GM23338 (cell line): ENCODE data around the gene TRIML2. TPM values are rescaled to one million over a fixed set of nuclear protein-coding genes. Genes with fewer than 3 reads are reported as not detected.
"Not testable (repeated sequence)": the region's sequence is repeated elsewhere in the genome, so short reads cannot be mapped to it uniquely, and the experiment has no call there.

Source experiments
- ATAC-seq: fragments of 200-7000 bp; cut with Tn5 transposase; 3 replicates; pipeline ENCODE4 v1.9.1; 2020
- DNase-seq: peaks from one replicate; pipeline ENCODE4 v3.0.0-alpha.2; 2015; ENCODE audit warnings: low spot score
- H2AFZ ChIP-seq: fragments of 200-600 bp; sonication (generic); 2 replicates; pipeline ENCODE4 v1.8.0; 2016; ENCODE audit warnings: antibody characterized with exemption, mild to moderate bottlenecking, moderate library complexity
- H3F3A ChIP-seq: fragments of 200-600 bp; sonication (generic); replicated peaks from 2 replicates; pipeline ENCODE4 v1.8.0; 2017; ENCODE audit warnings: antibody characterized with exemption, mixed run types, low read depth
- H3K27ac ChIP-seq: fragments of 200-600 bp; sonication (generic); 2 replicates; pipeline ENCODE4 v1.6.1; 2016; ENCODE audit warnings: low read depth
- H3K27me3 ChIP-seq: fragments of 200-600 bp; sonication (generic); 2 replicates; pipeline ENCODE4 v1.8.0; 2016; ENCODE audit warnings: mild to moderate bottlenecking, mixed run types, moderate library complexity; ENCODE audit not compliant: insufficient read depth
- H3K36me3 ChIP-seq: fragments of 200-600 bp; sonication (generic); 2 replicates; pipeline ENCODE4 v1.8.0; 2016; ENCODE audit warnings: mild to moderate bottlenecking; ENCODE audit not compliant: insufficient read depth
- H3K4me1 ChIP-seq: fragments of 200-600 bp; sonication (generic); 2 replicates; pipeline ENCODE4 v1.8.0; 2016; ENCODE audit warnings: mild to moderate bottlenecking, moderate library complexity; ENCODE audit not compliant: insufficient read depth
- H3K4me2 ChIP-seq: fragments of 200-600 bp; sonication (generic); 2 replicates; pipeline ENCODE4 v1.7.1; 2017; ENCODE audit warnings: mixed run types
- H3K4me3 ChIP-seq: fragments of 200-600 bp; sonication (generic); 2 replicates; pipeline ENCODE4 v1.6.1; 2016; ENCODE audit warnings: mixed run types
- H3K79me2 ChIP-seq: fragments of 200-600 bp; sonication (generic); replicated peaks from 2 replicates; pipeline ENCODE4 v1.8.0; 2017; ENCODE audit warnings: mild to moderate bottlenecking; ENCODE audit not compliant: insufficient read depth
- H3K9me2 ChIP-seq: fragments of 200-600 bp; sonication (generic); 2 replicates; pipeline ENCODE4 v1.8.0; 2017; ENCODE audit not compliant: insufficient read depth
- H4K20me1 ChIP-seq: fragments of 200-600 bp; sonication (generic); replicated peaks from 2 replicates; pipeline ENCODE4 v1.8.0; 2017; ENCODE audit warnings: mild to moderate bottlenecking; ENCODE audit not compliant: insufficient read depth
- H3K27ac Mint-ChIP-seq: 2 replicates; pipeline ENCODE4 v1.8.0; 2020; ENCODE audit warnings: inconsistent platforms, mild to moderate bottlenecking, moderate library complexity, mixed read lengths
- H3K27me3 Mint-ChIP-seq: 3 replicates; pipeline ENCODE4 v1.8.0; 2022; ENCODE audit warnings: low read depth, mild to moderate bottlenecking, moderate library complexity, mixed read lengths, inconsistent platforms; ENCODE audit not compliant: insufficient read depth, poor library complexity
- H3K36me3 Mint-ChIP-seq: 3 replicates; pipeline ENCODE4 v1.8.0; 2021; ENCODE audit warnings: low read depth, mild to moderate bottlenecking, inconsistent platforms, moderate library complexity, mixed read lengths
- H3K4me1 Mint-ChIP-seq: 3 replicates; pipeline ENCODE4 v1.8.0; 2020; ENCODE audit warnings: mild to moderate bottlenecking, inconsistent platforms, mixed read lengths
- H3K4me3 Mint-ChIP-seq: 3 replicates; pipeline ENCODE4 v1.8.0; 2021; ENCODE audit warnings: moderate library complexity, mild to moderate bottlenecking, inconsistent platforms, mixed read lengths
- H3K9me3 Mint-ChIP-seq: 3 replicates; pipeline ENCODE4 v1.8.0; 2020; ENCODE audit warnings: moderate library complexity, mild to moderate bottlenecking, inconsistent platforms, mixed read lengths
- CREB1 ChIP-seq: fragments of 250-450 bp; sonication (Bioruptor Pico); IDR thresholded peaks from 2 replicates; pipeline ENCODE4 v1.5.0; 2020; ENCODE audit warnings: low read depth, mild to moderate bottlenecking, moderate library complexity
- EZH2phosphoT487 ChIP-seq: fragments of 200-600 bp; sonication (generic); IDR thresholded peaks from one replicate; pipeline ENCODE4 v1.8.1; 2018; ENCODE audit warnings: antibody characterized with exemption; ENCODE audit not compliant: unreplicated experiment
- JUNB ChIP-seq: IDR thresholded peaks from one replicate; pipeline ENCODE4 v1.6.1; 2016; ENCODE audit warnings: antibody characterized with exemption; ENCODE audit not compliant: unreplicated experiment
- NANOG ChIP-seq: IDR thresholded peaks from 2 replicates; pipeline ENCODE4 v1.6.1; 2016; ENCODE audit warnings: antibody characterized with exemption, borderline replicate concordance
- POLR2AphosphoS5 ChIP-seq: IDR thresholded peaks from 2 replicates; pipeline ENCODE4 v1.6.1; 2016; ENCODE audit warnings: antibody characterized with exemption, low read depth
- ZNF114 ChIP-seq: fragments of 250-450 bp; sonication (Bioruptor Pico); IDR thresholded peaks from 2 replicates; pipeline ENCODE4 v1.5.0; 2020; ENCODE audit warnings: mild to moderate bottlenecking, moderate library complexity
- ZNF331 ChIP-seq: fragments of 250-450 bp; sonication (Bioruptor Pico); IDR thresholded peaks from 2 replicates; pipeline ENCODE4 v1.5.0; 2020; ENCODE audit warnings: low read depth, mild to moderate bottlenecking, moderate library complexity
- polyA plus RNA-seq: library from polyadenylated mRNA; unstranded; fragments of >200 nt; fragmentation: Nextera tagmentation; extraction: Ambion mirVana; gene quantifications from 2 replicates; pipeline ENCODE4 v1.2.1, GENCODE V29; 2016
- total RNA-seq: library from RNA; depleted of rRNA; stranded (reverse); fragments of >200 nt; shearing (Covaris generic); gene quantifications from 2 replicates; pipeline ENCODE4 v1.2.3, GENCODE V29; 2014
- TF ChIP-seq, protein P1 (sequence below), 2 experiments: fragments of 200-600 bp in 1 of 2; sonication (generic) in 1 of 2; conservative IDR thresholded peaks; 2 replicates each; pipeline versions ENCODE4 v1.5.1 to v1.6.1; 2016 to 2017; ENCODE audit warnings: antibody characterized with exemption in 2 of 2, low read depth in 2 of 2, mild to moderate bottlenecking in 2 of 2, moderate library complexity in 1 of 2
- TF ChIP-seq, protein P2 (sequence below): fragments of 250-450 bp; sonication (Bioruptor Pico); IDR thresholded peaks from 2 replicates; pipeline ENCODE4 v1.5.0; 2020; ENCODE audit warnings: mild to moderate bottlenecking, moderate library complexity
- TF ChIP-seq, protein P3 (sequence below): IDR thresholded peaks from 2 replicates; pipeline ENCODE4 v1.6.1; 2016; ENCODE audit warnings: antibody characterized with exemption

The TRIML2 gene
- total and polyA plus RNA-seq, 2 experiments from 2014 or later: 57.8 to 77.9 TPM

DNA sequence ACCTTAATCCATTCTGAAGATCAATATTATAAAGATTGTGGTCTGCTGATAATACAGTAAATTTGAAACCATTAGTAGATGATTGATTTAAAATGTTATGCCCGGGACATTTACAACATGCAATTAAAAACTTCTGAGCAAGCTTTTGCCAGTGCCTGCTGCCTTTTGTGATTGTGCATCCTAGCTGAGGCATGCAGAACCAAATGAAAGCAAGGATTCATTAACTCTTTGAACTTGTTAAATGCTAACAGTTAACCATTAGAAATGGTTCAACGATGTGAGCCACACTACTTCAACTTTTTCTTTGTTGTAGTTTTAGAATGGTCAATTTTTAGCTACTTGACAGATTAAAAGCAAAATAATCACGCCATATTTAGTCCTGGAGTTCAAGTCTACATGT lies 62.7 kb downstream of the TRIML2 start:
- H3K79me2 ChIP-seq: no peaks in the 10 kb centered on the region
- Mint-ChIP-seq H3K27ac (no peak overlapping the region), H3K4me1 (peaks cover 6% of the 10 kb centered on the region; the same call in 1 of the 3 replicates), H3K4me3 (no peak overlapping the region), H3K9me3 (no peaks in the 10 kb centered on the region; the same call in 2 of the 3 replicates), H3K27me3 (peaks cover 5% of the 10 kb centered on the region), H3K36me3 (0 out of 3 replicates have a peak, but pooled peaks cover 2% of the 10 kb centered on the region)
- H4K20me1 ChIP-seq: no peaks in the 10 kb centered on the region
- no peak overlapping the region for H3K4me3 ChIP-seq
- TF ChIP-seq CREB1 (CRISPR knock-in tag) (no peak), NANOG (no peak), ZNF331 (no peak), JUNB (no peak), EZH2phosphoT487 (no peak), ZNF114 (CRISPR knock-in tag) (no peak), POLR2AphosphoS5 (no peak)
- TF ChIP-seq, protein P1, sequence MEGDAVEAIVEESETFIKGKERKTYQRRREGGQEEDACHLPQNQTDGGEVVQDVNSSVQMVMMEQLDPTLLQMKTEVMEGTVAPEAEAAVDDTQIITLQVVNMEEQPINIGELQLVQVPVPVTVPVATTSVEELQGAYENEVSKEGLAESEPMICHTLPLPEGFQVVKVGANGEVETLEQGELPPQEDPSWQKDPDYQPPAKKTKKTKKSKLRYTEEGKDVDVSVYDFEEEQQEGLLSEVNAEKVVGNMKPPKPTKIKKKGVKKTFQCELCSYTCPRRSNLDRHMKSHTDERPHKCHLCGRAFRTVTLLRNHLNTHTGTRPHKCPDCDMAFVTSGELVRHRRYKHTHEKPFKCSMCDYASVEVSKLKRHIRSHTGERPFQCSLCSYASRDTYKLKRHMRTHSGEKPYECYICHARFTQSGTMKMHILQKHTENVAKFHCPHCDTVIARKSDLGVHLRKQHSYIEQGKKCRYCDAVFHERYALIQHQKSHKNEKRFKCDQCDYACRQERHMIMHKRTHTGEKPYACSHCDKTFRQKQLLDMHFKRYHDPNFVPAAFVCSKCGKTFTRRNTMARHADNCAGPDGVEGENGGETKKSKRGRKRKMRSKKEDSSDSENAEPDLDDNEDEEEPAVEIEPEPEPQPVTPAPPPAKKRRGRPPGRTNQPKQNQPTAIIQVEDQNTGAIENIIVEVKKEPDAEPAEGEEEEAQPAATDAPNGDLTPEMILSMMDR (conservative IDR thresholded peaks at IDR 0.05; ENCODE audit: low read depth in 2 of 2): no peak
- TF ChIP-seq, protein P2, sequence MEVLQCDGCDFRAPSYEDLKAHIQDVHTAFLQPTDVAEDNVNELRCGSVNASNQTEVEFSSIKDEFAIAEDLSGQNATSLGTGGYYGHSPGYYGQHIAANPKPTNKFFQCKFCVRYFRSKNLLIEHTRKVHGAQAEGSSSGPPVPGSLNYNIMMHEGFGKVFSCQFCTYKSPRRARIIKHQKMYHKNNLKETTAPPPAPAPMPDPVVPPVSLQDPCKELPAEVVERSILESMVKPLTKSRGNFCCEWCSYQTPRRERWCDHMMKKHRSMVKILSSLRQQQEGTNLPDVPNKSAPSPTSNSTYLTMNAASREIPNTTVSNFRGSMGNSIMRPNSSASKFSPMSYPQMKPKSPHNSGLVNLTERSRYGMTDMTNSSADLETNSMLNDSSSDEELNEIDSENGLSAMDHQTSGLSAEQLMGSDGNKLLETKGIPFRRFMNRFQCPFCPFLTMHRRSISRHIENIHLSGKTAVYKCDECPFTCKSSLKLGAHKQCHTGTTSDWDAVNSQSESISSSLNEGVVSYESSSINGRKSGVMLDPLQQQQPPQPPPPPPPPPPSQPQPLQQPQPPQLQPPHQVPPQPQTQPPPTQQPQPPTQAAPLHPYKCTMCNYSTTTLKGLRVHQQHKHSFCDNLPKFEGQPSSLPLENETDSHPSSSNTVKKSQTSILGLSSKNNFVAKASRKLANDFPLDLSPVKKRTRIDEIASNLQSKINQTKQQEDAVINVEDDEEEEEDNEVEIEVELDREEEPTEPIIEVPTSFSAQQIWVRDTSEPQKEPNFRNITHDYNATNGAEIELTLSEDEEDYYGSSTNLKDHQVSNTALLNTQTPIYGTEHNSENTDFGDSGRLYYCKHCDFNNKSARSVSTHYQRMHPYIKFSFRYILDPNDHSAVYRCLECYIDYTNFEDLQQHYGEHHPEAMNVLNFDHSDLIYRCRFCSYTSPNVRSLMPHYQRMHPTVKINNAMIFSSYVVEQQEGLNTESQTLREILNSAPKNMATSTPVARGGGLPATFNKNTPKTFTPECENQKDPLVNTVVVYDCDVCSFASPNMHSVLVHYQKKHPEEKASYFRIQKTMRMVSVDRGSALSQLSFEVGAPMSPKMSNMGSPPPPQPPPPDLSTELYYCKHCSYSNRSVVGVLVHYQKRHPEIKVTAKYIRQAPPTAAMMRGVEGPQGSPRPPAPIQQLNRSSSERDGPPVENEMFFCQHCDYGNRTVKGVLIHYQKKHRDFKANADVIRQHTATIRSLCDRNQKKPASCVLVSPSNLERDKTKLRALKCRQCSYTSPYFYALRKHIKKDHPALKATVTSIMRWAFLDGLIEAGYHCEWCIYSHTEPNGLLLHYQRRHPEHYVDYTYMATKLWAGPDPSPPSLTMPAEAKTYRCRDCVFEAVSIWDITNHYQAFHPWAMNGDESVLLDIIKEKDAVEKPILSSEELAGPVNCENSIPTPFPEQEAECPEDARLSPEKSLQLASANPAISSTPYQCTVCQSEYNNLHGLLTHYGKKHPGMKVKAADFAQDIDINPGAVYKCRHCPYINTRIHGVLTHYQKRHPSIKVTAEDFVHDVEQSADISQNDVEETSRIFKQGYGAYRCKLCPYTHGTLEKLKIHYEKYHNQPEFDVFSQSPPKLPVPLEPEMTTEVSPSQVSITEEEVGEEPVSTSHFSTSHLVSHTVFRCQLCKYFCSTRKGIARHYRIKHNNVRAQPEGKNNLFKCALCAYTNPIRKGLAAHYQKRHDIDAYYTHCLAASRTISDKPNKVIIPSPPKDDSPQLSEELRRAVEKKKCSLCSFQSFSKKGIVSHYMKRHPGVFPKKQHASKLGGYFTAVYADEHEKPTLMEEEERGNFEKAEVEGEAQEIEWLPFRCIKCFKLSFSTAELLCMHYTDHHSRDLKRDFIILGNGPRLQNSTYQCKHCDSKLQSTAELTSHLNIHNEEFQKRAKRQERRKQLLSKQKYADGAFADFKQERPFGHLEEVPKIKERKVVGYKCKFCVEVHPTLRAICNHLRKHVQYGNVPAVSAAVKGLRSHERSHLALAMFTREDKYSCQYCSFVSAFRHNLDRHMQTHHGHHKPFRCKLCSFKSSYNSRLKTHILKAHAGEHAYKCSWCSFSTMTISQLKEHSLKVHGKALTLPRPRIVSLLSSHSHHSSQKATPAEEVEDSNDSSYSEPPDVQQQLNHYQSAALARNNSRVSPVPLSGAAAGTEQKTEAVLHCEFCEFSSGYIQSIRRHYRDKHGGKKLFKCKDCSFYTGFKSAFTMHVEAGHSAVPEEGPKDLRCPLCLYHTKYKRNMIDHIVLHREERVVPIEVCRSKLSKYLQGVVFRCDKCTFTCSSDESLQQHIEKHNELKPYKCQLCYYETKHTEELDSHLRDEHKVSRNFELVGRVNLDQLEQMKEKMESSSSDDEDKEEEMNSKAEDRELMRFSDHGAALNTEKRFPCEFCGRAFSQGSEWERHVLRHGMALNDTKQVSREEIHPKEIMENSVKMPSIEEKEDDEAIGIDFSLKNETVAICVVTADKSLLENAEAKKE (CRISPR knock-in tag): no peak
- TF ChIP-seq, protein P3, sequence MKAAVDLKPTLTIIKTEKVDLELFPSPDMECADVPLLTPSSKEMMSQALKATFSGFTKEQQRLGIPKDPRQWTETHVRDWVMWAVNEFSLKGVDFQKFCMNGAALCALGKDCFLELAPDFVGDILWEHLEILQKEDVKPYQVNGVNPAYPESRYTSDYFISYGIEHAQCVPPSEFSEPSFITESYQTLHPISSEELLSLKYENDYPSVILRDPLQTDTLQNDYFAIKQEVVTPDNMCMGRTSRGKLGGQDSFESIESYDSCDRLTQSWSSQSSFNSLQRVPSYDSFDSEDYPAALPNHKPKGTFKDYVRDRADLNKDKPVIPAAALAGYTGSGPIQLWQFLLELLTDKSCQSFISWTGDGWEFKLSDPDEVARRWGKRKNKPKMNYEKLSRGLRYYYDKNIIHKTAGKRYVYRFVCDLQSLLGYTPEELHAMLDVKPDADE: no peak
- no peaks in the 10 kb centered on the region for H3F3A ChIP-seq
- no peaks in the 10 kb centered on the region for H3K4me1 ChIP-seq
- ATAC-seq: no peak
- H3K27me3 ChIP-seq: no peaks in the 10 kb centered on the region
- no peak for DNase-seq
- no peak overlapping the region for H3K4me2 ChIP-seq
- no peaks in the 10 kb centered on the region for H3K9me2 ChIP-seq
- no peak overlapping the region for H3K27ac ChIP-seq
- no peaks in the 10 kb centered on the region for H3K36me3 ChIP-seq
- H2AFZ ChIP-seq: 0 out of 2 replicates have a peak overlapping the region, but pooled peaks have one; percentile 0

DNA sequence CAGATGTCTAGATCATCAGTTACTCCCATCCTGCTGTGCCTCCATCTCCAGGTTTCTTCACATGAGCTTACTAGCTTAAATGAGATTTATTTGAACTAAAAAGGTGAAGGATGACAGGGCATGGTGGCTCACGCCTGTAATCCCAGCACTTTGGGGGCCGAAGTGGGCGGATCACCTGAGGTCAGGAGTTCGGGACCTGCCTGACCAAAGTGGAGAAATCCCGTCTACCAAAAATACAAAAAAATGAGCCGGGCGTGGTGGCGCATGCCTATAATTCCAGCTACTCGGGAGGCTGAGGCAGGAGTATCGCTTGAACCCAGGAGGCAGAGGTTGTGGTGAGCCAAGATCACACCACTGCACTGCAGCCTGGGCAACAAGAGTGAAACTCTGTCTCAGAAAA lies 63.9 kb downstream of the TRIML2 start:
- H3K36me3 Mint-ChIP-seq, DNase-seq, ATAC-seq, H3K27me3 Mint-ChIP-seq, H3K27ac ChIP-seq, H3K4me1 ChIP-seq, H3K4me2 ChIP-seq, H3K9me2 ChIP-seq, H3K79me2 ChIP-seq, H3K27ac Mint-ChIP-seq, H3K4me3 ChIP-seq, H4K20me1 ChIP-seq, H3K4me3 Mint-ChIP-seq, H3K9me3 Mint-ChIP-seq, H3K36me3 ChIP-seq, H3K27me3 ChIP-seq, H3F3A ChIP-seq, H3K4me1 Mint-ChIP-seq: not testable (repeated sequence)
- 0 out of 2 replicates have a peak overlapping the region, but pooled peaks have one; percentile 48 for H2AFZ ChIP-seq
